HUES64 (cell line): ENCODE data around the gene CHST15.

ENCODE experiments used
- H3K27ac ChIP-seq: 2 replicates; pipeline ENCODE4 v1.7.0; 2013; ENCODE audit warnings: low read depth, low read length, inconsistent platforms
- H3K27me3 ChIP-seq: 2 replicates; pipeline ENCODE4 v1.6.1; 2013; ENCODE audit warnings: mild to moderate bottlenecking, low read length; ENCODE audit not compliant: insufficient read depth
- H3K36me3 ChIP-seq: 2 replicates; pipeline ENCODE4 v1.6.1; 2013; ENCODE audit warnings: mild to moderate bottlenecking, low read length; ENCODE audit not compliant: insufficient read depth
- H3K4me1 ChIP-seq: 2 replicates; pipeline ENCODE4 v1.6.1; 2013; ENCODE audit warnings: mild to moderate bottlenecking, low read length, moderate library complexity; ENCODE audit not compliant: insufficient read depth
- H3K4me3 ChIP-seq: 2 replicates; pipeline ENCODE4 v1.5.1; 2013; ENCODE audit warnings: mild to moderate bottlenecking, low read length, moderate library complexity
- H3K9ac ChIP-seq: 2 replicates; pipeline ENCODE4 v1.6.1; 2013; ENCODE audit warnings: mild to moderate bottlenecking, low read depth, low read length
- H3K9me3 ChIP-seq: 2 replicates; pipeline ENCODE4 v1.6.1; 2013; ENCODE audit warnings: low read depth, low read length; ENCODE audit not compliant: insufficient read depth
- WGBS: fragments of 150-250, 120-280 bp; methylation state at CpG from one replicate; pipeline ENCODE4 v1.1.7; 2013; ENCODE audit warnings: missing lambda C conversion rate; 5-methylcytosine and 5-hydroxymethylcytosine counted together

CHST15 gene

DNA sequence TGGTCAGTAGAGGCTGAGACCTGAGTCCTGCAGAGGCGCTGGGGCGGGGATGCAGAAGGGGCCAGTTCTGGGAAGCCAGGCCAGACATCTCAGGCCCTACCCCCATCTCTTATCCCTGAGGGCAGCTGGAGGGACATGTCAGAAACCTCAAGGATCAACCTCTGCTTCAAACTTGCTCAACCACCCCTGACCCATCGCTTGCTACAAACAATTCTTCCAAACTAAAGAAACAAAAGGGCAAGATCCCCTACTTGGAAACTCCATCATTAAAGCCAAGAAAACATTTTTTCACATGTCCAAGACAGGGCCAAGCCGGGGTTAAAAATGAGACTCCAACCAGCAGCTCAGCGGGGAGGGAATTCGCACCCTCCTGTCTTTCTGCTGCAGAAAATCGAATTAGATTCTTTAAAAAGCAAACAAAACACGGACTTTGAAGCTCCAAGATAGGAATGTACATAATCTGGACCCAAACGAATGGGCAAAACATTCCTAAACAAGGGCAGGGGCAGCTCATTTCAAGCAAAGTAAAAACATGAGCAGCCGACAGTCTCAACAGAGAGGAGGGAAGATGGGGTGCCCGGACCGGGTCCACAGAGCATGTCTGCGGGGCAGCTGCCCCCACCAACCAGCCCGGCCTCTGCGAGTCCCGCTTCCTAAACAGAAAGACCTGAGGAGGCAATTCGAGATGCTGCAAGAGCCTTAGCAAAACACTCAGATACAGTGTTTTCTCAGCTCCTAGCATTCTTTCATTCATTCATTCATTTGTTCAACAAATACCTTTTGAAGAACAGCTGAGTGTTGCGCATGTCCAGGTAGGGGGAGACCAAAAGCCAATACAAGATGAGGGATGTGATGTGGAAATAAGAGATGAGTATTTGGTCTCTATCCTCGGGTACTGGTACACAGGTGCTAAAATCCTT, 44.8 kb downstream of the CHST15 start:
- 85% methylated on average over 19 of the region's 19 CpGs for WGBS
- Histone ChIP-seq H3K27me3 (no peaks in the 10 kb centered on the region), H3K9me3 (no peaks in the 10 kb centered on the region), H3K36me3 (no peaks in the 10 kb centered on the region), H3K4me3 (no peak overlapping the region), H3K27ac (no peak overlapping the region; the same call in 1 of the 2 replicates), H3K9ac (no peak overlapping the region), H3K4me1 (peaks cover 7% of the 10 kb centered on the region)

DNA sequence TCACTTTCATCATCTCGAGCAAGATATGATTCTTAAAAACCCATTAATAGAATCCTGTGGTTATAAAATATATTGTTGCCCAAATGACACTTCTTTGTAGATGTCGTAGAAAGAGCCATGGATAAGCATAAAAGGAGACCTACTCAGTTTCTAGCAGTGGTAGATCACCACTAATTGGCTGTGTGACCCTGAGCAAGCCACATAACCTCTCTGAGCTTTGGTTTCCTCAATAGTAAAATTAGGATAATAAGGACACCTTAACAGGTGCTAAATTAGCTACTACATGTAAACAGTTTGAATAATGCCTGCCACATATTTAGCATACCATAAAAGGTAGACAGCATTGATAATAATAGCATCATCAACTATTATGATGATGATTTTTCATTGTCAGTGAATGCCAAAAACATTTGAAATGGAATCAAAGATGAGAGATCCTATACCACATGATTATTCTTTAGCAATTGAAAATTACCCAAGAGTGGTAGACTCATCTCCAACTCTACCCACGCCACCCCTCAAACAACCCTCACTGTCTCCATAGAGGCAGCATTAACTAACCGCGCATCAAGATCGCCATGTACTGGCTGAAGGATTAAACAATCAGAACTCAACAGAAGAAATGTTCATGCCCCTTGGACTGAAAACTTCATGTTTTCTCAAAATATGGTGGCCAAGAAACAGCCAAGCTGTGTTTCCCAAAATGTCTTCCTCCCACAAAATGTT, 45.8 kb downstream of the CHST15 start:
- Histone ChIP-seq H3K27me3 (no peaks in the 10 kb centered on the region), H3K36me3 (no peaks in the 10 kb centered on the region), H3K4me1 (peaks cover 7% of the 10 kb centered on the region), H3K9me3 (no peaks in the 10 kb centered on the region), H3K4me3 (no peak overlapping the region), H3K9ac (no peak overlapping the region), H3K27ac (no peak overlapping the region)
- WGBS, result 93% methylated on average over 6 of the region's 6 CpGs

DNA sequence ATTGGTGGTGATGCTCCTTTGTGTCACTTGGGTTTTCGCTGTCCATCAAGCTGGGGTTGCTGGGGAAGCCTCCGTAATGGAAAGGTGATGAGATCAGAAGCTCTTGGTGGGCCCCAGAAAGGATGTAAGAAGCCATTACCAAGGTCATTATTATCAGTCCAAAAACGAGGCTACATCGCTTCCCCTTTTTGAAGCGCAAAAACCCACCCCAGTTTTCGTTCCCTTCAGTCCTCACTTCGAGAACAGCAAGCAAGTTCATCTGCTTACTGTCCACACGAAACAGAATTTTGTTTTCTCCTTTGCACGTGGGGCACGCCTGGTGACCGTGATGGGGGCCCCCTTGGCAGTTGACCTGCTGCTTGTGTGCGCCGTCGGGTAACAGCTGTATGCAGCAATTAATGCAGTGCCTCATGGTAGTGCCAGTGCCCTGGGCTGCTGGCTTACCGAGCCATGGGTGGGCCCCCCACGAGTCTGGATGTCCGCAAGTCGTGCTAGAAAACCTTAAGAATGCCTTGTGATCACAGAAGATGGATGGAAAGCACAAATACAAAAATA, 47.5 kb downstream of the CHST15 start:
- H3K9ac ChIP-seq, result no peak overlapping the region
- H3K27me3 ChIP-seq, result no peaks in the 10 kb centered on the region
- no peak overlapping the region for H3K27ac ChIP-seq
- WGBS, result 95% methylated on average over 18 of the region's 18 CpGs
- no peaks in the 10 kb centered on the region for H3K36me3 ChIP-seq
- no peaks in the 10 kb centered on the region for H3K9me3 ChIP-seq
- peaks cover 7% of the 10 kb centered on the region for H3K4me1 ChIP-seq
- no peak overlapping the region for H3K4me3 ChIP-seq

DNA sequence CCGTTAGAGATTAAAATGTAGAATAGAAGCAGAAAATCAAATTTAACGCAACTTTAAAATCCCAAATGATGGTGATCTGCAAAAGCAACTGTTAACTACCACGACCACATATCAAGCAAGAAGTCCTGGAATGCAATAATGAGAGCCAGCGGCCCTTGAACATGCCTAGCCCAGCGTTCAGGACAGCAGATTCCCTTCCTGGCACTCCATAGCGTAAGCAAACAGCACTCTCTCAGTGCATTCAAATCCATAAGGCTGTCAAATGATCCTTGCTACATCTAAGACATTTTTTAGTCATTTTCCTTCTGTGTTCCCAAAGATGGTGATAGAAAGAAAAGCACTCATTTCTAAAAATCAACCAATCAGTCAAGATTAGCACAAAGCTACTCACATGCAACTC, 48.1 kb downstream of the CHST15 start:
- Histone ChIP-seq H3K27me3 (no peaks in the 10 kb centered on the region), H3K36me3 (no peaks in the 10 kb centered on the region), H3K4me3 (no peak overlapping the region), H3K9ac (no peak overlapping the region), H3K9me3 (no peaks in the 10 kb centered on the region), H3K27ac (no peak overlapping the region), H3K4me1 (peaks cover 7% of the 10 kb centered on the region)
- 91% methylated on average over 6 of the region's 6 CpGs for WGBS

DNA sequence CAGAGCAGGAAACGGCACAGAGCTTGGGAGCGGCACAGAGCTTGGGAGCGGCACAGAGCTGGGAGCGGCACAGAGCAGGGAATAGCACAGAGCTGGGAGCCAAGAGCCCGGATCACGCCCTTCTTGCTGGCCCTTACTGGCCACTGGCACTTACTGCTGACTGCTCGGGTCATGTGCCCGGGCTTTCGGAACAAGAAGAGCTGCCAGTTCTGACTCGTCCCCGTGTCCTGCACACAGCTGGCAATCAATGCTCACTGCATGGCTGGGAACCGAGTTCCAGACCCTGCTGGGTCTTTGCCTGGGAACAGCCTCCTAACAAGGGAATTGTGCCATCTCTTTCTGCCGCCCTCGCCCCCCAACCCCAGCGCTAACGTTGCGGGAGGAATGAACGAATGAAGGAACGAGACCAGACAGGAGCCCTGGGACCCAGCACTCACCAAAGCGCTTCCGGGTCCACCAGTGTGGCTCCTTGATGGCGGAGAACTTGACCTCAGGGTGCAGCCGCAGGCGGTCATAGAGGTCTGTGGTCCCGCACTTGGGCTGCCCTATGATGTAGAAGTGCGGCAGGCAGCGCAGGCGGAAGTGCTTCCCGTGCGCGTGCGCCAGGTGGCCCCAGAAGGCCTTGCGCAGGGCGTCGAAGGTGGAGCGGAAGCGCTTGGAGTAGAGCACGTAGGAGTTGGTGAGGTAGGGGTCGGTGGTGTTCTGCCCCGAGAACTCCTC, 49.1 kb downstream of the CHST15 start:
- 95% methylated on average over 40 of the region's 40 CpGs for WGBS
- Histone ChIP-seq H3K27me3 (no peaks in the 10 kb centered on the region), H3K36me3 (peaks cover 3% of the 10 kb centered on the region; the same call in 1 of the 2 replicates), H3K9ac (no peak overlapping the region), H3K27ac (no peak overlapping the region), H3K4me1 (peaks cover 7% of the 10 kb centered on the region), H3K9me3 (no peaks in the 10 kb centered on the region), H3K4me3 (no peak overlapping the region)

DNA sequence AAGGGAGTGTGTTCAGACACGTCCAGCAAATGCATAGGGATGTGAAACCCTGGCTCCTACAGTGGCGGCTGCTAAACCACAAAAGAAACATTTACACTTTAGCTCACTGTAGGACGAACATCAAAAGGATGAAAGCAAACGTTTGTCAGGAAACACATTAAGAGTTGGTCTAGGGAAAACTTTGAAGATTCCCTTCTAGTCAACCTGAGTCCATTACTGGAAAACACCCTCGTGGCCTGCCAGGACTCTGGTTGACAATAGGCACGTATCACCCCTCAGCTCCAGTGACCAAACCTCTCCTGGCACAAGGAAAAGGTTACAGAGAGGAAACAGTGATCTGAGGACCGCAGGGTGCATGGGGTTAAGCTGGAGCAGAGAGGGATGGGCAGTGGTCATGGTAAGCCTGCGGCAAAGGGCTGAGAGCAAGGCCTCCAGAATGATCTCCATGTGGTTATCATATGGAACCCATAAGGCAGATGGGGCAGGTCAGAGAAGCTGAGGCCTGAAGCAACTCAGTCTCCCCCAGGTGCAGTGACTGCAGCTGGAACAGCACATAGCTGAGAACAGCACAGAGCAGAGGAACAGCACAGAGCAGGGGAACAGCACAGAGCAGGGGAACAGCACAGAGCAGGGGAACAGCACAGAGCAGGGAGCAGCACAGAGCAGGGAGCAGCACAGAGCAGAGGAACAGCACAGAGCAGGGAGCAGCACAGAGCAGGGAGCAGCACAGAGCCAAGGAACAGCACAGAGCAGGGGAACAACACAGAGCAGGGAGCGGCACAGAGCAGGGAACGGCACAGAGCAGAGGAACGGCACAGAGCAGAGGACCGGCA, 49.9 kb downstream of the CHST15 start:
- H3K9me3 ChIP-seq, result no peaks in the 10 kb centered on the region
- H3K4me1 ChIP-seq, result peaks cover 6% of the 10 kb centered on the region
- H3K36me3 ChIP-seq, result peaks cover 5% of the 10 kb centered on the region; the same call in 1 of the 2 replicates
- H3K27me3 ChIP-seq, result no peaks in the 10 kb centered on the region
- no peak overlapping the region for H3K4me3 ChIP-seq
- H3K9ac ChIP-seq, result no peak overlapping the region
- H3K27ac ChIP-seq, result no peak overlapping the region
- WGBS, result 82% methylated on average over 12 of the region's 12 CpGs

DNA sequence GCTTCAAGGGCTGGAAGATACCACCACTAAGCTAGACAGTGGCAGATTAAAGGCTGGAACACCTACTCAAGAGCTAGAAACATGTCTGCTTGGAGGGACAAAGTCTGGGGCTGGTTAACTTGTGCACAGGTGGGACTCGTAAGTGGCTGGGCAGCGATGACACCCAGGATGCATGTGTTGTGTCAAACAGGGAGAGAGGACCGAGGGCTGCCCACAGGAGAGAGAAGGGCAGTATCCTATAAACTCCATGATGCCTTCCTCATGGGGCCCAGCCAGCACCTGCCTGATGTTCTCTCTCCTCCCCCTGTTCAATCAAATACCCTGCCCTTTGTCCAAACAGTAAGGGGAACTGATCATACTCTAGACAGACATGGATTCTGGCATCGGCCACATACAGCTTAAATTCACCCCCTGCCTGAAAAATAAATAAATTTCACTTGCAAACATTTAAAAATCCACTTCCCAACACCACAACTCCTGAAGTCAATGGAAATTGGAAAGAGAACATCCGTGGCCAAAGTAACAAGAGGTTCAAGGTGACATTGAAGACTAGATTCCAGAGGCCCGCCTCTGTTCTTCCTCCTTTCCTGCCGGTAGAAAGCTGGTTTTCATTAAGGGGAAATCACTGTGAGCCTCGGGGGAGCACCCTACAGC, 50.6 kb downstream of the CHST15 start:
- Histone ChIP-seq H3K4me1 (no peaks in the 10 kb centered on the region), H3K27me3 (no peaks in the 10 kb centered on the region), H3K9me3 (no peaks in the 10 kb centered on the region), H3K4me3 (no peak overlapping the region), H3K9ac (no peak overlapping the region), H3K27ac (no peak overlapping the region), H3K36me3 (peaks cover 6% of the 10 kb centered on the region)
- 79% methylated on average over 8 of the region's 8 CpGs for WGBS

DNA sequence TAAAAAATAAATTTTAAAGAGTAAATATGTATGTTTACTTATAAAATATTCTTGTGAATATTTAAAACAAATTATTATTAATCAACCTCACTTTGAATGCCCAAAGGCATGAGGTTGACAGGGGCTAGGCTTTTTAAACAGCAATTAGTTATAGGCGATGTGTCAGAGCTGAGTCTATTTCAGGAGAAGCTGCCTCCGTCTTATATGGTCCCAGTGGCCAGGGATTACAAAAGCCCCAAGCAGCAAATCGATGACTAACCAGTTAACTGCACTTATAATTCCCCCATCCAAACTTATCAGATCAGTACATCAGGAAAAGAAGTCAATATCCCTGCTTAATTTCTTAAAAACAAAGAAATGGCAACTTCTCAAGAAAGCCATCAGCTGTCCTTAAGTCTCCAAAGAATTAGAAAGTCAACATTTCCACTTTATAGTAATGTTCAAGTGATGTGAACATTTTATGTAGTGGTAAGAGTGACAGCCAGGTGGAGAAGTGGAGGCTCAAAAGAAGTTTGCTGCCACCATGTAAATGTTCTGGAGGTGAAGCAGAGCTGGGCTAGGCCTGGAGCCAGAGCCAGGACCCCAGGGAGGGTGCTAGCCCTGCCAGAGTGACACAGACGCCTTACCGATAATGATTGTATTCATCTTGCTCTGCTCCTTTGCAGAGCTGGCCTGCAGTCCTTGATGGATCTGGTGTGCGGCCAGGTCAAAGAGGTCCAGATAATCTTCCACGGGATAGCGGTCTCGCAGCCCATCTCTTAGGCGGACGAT, 51.5 kb downstream of the CHST15 start:
- 95% methylated on average over 11 of the region's 11 CpGs for WGBS

DNA sequence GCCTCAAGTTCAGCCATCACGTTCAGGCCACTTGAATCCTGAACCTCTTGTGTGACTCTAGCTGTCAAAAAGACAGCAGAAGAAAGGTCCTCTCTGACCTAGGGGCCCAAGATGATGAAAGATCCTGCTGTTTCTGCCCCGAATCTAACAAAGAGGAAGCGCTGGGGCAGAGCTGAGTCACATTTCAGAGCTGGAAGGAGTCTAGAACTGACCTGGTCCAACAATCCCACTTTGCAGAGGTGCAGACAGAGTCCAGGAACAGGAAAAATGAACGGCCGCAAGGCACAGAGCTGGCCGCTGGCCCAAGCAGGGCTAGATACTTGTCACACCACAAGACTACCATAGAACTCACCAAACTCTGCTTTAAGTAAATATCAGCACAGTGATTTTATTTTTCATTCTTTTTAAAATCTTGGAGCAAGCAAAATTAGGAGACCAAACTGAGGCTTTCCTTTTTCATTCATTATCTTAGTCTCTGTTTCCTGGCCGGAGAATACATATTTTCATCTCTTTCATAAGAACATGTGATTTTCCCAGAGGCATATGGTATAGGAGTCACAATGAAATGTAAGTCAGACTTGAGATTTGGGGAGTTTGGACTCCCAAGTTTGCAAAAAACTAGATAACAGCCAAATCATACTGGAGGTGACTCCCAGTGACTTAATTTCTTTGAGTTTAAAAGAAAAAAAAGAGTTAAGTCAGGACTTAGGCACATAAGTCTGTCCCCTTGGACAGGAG, 52.8 kb downstream of the CHST15 start:
- Histone ChIP-seq H3K27ac (no peak overlapping the region), H3K36me3 (peaks cover 11% of the 10 kb centered on the region), H3K9ac (no peak overlapping the region), H3K4me3 (no peak overlapping the region), H3K27me3 (no peaks in the 10 kb centered on the region), H3K9me3 (no peaks in the 10 kb centered on the region), H3K4me1 (no peaks in the 10 kb centered on the region)
- WGBS, result 91% methylated on average over 6 of the region's 7 CpGs

More for the DNA sequence above, 51.5 kb downstream of the CHST15 start:
- Histone ChIP-seq H3K27ac (no peak overlapping the region), H3K9ac (no peak overlapping the region), H3K9me3 (no peaks in the 10 kb centered on the region), H3K4me3 (no peak overlapping the region), H3K27me3 (no peaks in the 10 kb centered on the region), H3K36me3 (peaks cover 11% of the 10 kb centered on the region), H3K4me1 (no peaks in the 10 kb centered on the region)
